ENCODE results near the gene RRAD.

Gene RRAD

GRCh38 chr16:66874079-66874775, 51.1 kb downstream of the RRAD start:
- no peak for DNase-seq

DNA sequence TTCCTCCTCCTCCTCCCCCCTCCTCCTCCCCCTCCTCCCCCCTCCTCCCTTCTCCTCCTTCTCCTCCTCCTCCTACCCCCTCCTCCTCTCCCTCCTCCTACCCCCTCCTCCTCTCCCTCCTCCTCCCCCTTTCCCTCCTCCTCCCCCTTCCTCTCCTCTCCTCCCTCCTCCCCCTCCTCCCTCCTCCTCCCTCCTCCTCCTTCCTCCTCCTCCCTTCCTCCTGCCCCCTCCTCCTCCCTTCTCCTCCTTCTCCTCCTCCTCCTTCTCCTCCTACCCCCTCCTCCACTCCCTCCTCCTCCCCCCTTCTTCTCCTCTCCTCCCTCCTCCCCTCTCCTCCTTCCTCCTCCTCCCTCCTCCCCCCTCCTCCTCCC, 51.7 kb downstream of the RRAD start:
- no peak for DNase-seq

GRCh38 chr16:66872943-66873684, 52.2 kb downstream of the RRAD start:
- peak; percentile 90 for DNase-seq

DNA sequence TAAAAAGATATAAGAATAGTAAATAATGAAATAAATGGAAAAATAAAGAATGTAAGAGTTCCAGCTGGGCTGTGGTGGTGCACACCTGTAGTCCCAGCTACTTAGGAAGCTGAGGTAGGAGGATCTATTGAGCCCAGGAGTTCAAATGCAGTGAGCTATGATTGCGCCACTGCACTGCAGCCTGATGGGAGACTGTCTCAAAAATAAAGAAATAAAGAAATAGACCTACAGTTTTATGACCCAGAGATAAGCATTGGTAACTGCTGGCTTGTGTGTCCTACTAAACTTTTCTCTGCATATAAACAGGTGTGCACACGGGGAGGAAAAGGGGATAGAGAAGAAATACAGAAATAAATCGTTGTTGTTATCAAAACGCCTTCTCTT, 52.8 kb downstream of the RRAD start:
- DNase-seq: no peak

- no peak for DNase-seq
These were observed 53.5 kb downstream of the RRAD start for GRCh38 chr16:66871840-66872239.

Measured in CD4-positive, alpha-beta T cell treated with Interferon gamma for 1 hour (primary cell).